ENCODE data around the gene INPP5D.

Gene INPP5D

DNA sequence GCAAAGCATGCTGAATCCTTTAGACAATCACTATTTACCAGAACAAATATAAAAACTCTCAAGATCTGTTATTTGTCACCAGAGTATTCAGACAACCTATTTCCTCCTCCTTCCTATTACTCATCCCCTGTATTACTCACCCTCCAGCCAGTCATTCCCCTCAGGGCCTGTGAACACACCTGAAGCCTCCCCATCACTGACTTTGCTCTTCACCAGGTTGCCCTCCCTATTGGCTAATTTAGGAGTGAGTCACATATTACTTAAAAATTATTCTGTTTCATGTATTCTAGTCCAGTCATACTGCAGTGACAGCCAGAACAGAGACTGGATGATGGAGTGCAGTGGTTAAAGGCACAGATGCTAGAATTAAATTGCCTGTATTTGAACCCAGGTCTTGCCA lies 187.6 kb downstream of the INPP5D start:
- peak; percentile 44 for DNase-seq

DNA sequence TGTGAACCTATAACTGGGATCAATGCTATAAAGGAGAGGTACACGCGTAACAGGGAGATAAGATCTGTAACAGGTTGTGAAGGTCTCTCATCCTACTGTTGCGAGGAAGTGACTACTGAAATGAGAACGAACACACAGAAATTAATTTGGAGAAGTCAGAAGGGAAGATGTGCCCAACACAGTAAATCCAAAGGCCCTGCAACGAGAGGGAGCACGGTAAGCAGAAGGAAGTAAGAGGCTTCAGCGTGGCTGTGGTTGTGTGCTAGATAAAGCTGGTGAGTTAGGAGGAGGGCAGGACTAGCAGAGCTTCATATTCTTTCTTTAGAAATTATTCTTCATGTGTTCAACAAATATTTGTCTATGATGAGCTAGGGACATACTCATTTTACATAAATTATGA lies 188.9 kb downstream of the INPP5D start:
- DNase-seq, result peak; percentile 22

GRCh38 chr2:233250568-233250967 lies 190.4 kb downstream of the INPP5D start:
- DNase-seq, result no peak

GRCh38 chr2:233250985-233251305 lies 190.8 kb downstream of the INPP5D start:
- no peak for DNase-seq

DNA sequence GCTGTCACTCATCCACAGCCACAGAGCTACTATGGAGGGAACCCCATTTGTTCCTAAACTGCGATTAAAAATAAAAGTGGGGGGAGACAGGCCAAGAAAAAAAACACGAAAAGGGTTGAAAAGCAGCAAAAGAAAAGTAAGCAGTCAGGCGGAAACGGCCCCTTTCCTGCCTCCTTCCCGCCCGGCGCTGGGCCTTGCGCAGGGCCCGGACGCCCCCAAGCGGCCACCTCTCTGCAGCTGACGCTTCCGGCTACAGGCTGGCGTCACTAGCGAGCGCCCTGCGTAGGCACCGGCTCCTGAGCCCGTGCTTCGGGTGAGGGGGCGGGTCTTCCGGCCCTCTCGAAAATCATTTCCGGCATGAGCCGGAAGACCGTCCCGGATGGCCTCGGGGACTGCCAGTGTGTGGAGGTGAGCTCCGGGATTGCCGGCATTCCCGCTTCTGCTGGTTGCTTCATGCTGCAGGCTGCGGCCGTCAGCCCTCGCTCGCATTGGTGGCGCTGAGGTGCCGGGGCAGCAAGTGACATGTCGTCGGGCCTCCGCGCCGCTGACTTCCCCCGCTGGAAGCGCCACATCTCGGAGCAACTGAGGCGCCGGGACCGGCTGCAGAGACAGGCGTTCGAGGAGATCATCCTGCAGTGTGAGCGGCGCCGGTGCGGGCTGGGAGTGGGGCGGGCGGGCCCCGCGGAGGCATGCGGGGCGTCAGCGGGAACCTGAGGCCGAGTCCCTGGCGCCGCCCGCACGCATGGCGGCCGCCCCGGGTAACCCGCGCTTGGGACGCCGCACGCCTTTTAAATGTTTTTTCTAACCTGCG lies 191.4 kb downstream of the INPP5D start, which contains the start of gene ATG16L1:
ATG16L1 (plus strand) TSS at position 368 of the 811 bp plus-strand sequence; CDS start at position 523, 155 bp downstream.
- DNase-seq, result peak; percentile 95

DNA sequence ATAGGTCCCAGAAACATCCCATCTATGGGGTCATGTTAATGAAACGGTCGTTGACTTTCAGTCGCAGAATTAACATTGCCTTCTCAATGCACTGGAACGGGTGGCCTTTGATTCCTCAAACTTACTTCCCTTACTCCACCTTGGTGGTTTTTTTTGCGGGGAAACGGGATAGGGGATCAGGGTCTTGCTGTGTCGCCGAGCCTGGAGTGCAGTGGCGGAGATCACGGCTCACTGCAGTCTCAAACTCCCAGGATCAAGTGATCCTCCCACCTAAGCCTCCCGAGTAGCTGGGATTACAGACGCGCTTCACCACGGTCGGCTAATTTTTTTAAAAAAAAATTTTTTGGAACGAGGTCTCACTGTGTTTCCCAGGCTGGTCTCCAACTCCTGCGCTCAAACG lies 192.1 kb downstream of the INPP5D start:
- no peak for DNase-seq

DNA sequence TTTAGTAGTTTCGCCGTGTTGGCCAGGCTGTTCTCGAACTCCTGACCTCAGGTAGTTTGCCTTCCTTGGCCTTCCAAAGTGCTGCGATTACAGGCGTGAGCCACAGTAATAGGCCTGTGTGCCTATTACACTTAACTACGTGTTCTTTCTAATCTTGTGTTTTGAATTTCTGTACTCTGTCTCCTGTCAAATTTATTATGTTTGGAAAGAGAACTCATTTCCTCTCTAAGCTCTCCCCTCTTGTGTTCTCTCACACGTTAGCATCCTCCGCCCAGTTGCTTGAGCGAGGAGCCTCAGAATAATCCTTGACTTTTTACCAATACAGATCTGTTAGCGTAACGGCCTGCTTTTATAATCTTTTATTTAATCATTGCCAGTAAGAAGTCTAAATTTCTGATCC lies 195.0 kb downstream of the INPP5D start:
- DNase-seq, result no peak

DNA sequence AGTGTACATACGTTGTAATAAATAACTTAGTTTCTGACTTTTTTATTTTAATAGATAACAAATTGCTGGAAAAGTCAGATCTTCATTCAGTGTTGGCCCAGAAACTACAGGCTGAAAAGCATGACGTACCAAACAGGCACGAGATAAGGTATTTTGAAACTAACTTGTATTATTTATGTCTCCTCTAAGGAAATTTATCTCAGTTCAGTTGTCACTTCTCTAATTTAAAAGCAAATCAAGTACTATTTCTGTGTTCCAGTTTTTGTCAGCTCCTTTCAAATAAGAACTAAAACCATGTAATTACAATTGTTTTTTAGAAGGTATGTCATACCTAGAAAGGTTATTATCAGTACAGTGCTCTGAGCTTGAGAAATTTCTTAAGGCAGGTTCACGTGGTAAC lies 195.9 kb downstream of the INPP5D start:
- DNase-seq, result no peak

Measured in central memory CD4-positive, alpha-beta T cell (primary cell).